GM18505 (cell line): Measurements from ENCODE around the gene PDE11A.
"Not testable (repeated sequence)": the region's sequence is repeated elsewhere in the genome, so short reads cannot be mapped to it uniquely, and the experiment has no call there.

ENCODE experiments used
- ATAC-seq: cut with Tn5 transposase; IDR thresholded peaks from one replicate; pipeline ENCODE4 v1.9.1; 2021; ENCODE audit not compliant: unreplicated experiment
- POLR2A ChIP-seq: IDR thresholded peaks from 4 replicates; pipeline ENCODE4 v1.6.1; 2011; ENCODE audit warnings: borderline replicate concordance; ENCODE audit not compliant: insufficient read depth, insufficient read length; ENCODE audit errors: extremely low read depth

The PDE11A gene

GRCh38 chr2:177952151-177952550 lies 120.4 kb downstream of the PDE11A start:
- no peak for TF ChIP-seq POLR2A
- no peak for ATAC-seq

GRCh38 chr2:177947598-177947997 lies 125.0 kb downstream of the PDE11A start:
- not testable (repeated sequence) for ATAC-seq

GRCh38 chr2:177944530-177944929 lies 128.0 kb downstream of the PDE11A start:
- ATAC-seq = not testable (repeated sequence)

GRCh38 chr2:177942731-177943130 lies 129.8 kb downstream of the PDE11A start:
- no peak for ATAC-seq

GRCh38 chr2:177939211-177939610 lies 133.4 kb downstream of the PDE11A start:
- TF ChIP-seq POLR2A = no peak
- ATAC-seq = no peak

More at GRCh38 chr2:177942731-177943130, 129.8 kb downstream of the PDE11A start:
- TF ChIP-seq POLR2A = no peak

- ATAC-seq = no peak
- TF ChIP-seq POLR2A = no peak
Measured at GRCh38 chr2:177930916-177931315, 141.7 kb downstream of the PDE11A start.

- no peak for ATAC-seq
- no peak for TF ChIP-seq POLR2A
Measured at GRCh38 chr2:177929662-177930522, 142.7 kb downstream of the PDE11A start.

- ATAC-seq = no peak
- TF ChIP-seq POLR2A = no peak
Measured at GRCh38 chr2:177923323-177923722, 149.3 kb downstream of the PDE11A start.

GRCh38 chr2:177921726-177922125 lies 150.9 kb downstream of the PDE11A start:
- ATAC-seq = no peak
- no peak for TF ChIP-seq POLR2A

- TF ChIP-seq POLR2A = no peak
- ATAC-seq = no peak
Measured at GRCh38 chr2:177917169-177917568, 155.4 kb downstream of the PDE11A start.

- TF ChIP-seq POLR2A = no peak
- ATAC-seq = no peak
Measured at GRCh38 chr2:177916342-177916741, 156.2 kb downstream of the PDE11A start.

GRCh38 chr2:177914247-177914646 lies 158.3 kb downstream of the PDE11A start:
- no peak for ATAC-seq
- TF ChIP-seq POLR2A = no peak

GRCh38 chr2:177909962-177910361 lies 162.6 kb downstream of the PDE11A start:
- no peak for TF ChIP-seq POLR2A
- no peak for ATAC-seq

GRCh38 chr2:177908824-177909223 lies 163.8 kb downstream of the PDE11A start:
- ATAC-seq = no peak
- TF ChIP-seq POLR2A = no peak

- TF ChIP-seq POLR2A = no peak
- peak; percentile 66 for ATAC-seq
Measured at GRCh38 chr2:177908182-177908581, 164.4 kb downstream of the PDE11A start.
